Pancreas (tissue), 10 donors: ENCODE measurements around the gene B3GAT1. TPM values are rescaled to one million over a fixed set of nuclear protein-coding genes. Genes with fewer than 3 reads are reported as not detected.

Experiments
- ATAC-seq, 4 donors: fragments of 200-7000 bp; cut with Tn5 transposase; one replicate each; pipeline versions ENCODE4 v1.8.0 to v1.9.1; 2020; ENCODE audit warnings: mild to moderate bottlenecking in 4 of 4, moderate library complexity in 4 of 4
- DNase-seq, 6 donors: peaks; one replicate each; pipeline ENCODE4 v3.0.0-alpha.2; 2020
- FAIRE-seq: peaks from 2 replicates; lab custom pipeline; 2012; peaks lifted over from hg19 to GRCh38; lab: Jason Lieb, UNC
- H3K27ac ChIP-seq, 4 donors: fragments of 200-600 bp; sonication (generic); 1 replicate in 3 of 4; 2 replicates in 1 of 4; pipeline versions ENCODE4 v1.5.0 to v1.8.0; 2020
- H3K27me3 ChIP-seq, 4 donors: fragments of 200-600 bp; one replicate each; pipeline ENCODE4 v1.8.0; 2021
- H3K36me3 ChIP-seq, 3 donors: fragments of 200-600 bp; sonication (generic) in 1 of 3; one replicate each; pipeline versions ENCODE4 v1.5.0 to v1.8.0; 2020 to 2021
- H3K4me1 ChIP-seq, 3 donors: fragments of 200-600 bp; one replicate each; pipeline ENCODE4 v1.8.0; 2021
- H3K4me3 ChIP-seq, 4 donors: fragments of 200-600 bp; sonication (generic) in 2 of 4; one replicate each; pipeline versions ENCODE4 v1.5.0 to v1.8.0; 2020 to 2021
- H3K9me3 ChIP-seq, 4 donors: fragments of 200-600 bp; one replicate each; pipeline ENCODE4 v1.8.0; 2021
- CTCF ChIP-seq, 4 donors: fragments of 200-600 bp; sonication (generic) in 3 of 4; IDR thresholded peaks; one replicate each; pipeline versions ENCODE4 v1.5.0 to v1.8.0; 2021; ENCODE audit warnings: antibody characterized with exemption in 4 of 4
- WGBS, 2 donors: extraction: QIAGEN DNeasy Blood & Tissue Kit; methylation state at CpG; one replicate each; pipeline ENCODE4 v1.1.7; 2013; 5-methylcytosine and 5-hydroxymethylcytosine counted together
- intact Hi-C, 3 donors: fragments of 100-400 bp; cut with DNase I; formaldehyde crosslinking; loops; one replicate each; pipeline versions ENCODE4 v1.11.1 to v1.14.2; 2022
- polyA plus RNA-seq, 2 donors: library from polyadenylated mRNA; stranded (reverse); fragments of 200-250 nt; gene quantifications; one replicate each; pipeline ENCODE4 v1.2.3, GENCODE V29; 2013
- total RNA-seq, 6 donors: library from RNA; stranded (reverse); fragmentation: NEBNext Ultra II Directional in 4 of 6; extraction: Animal tissue kit (Norgen Biotek cat#: 25700) in 4 of 6; gene quantifications; one replicate each; pipeline versions ENCODE4 v1.2.1 to v1.2.4, GENCODE V29; 2021 to 2023
- donor health status: healthy with polysubstance abuse.
- donor health status: DM: no; HTN: no; CAD: no; lungs with moderate emphysema.
- donor health status: DM: no; HTN: no; CAD: no.
- donor health status: control.
- donor health status: control.
- donor health status: Bipolar disorder and iron deficiency.
- donor health status: DM: yes; HTN: yes; CAD: no.
- donor health status: DM: no; HTN: no; CAD: no.
- donor health status: DM: no; HTN: no; CAD: no.
- donor health status: DM: yes; HTN: yes; CAD: no.

Gene B3GAT1
- total and polyA plus RNA-seq, 8 donors: 0.08 to 1.3 (median 0.20) TPM

- Histone ChIP-seq H3K36me3 (no peaks in the 10 kb centered on the region), H3K27me3 (peaks cover 0 to 12% (median 0%) of the 10 kb centered on the region in 4 donors), H3K27ac (no peak overlapping the region), H3K9me3 (no peaks in the 10 kb centered on the region), H3K4me1 (no peaks in the 10 kb centered on the region), H3K4me3 (no peak overlapping the region)
- FAIRE-seq (no peak), DNase-seq (no peak), ATAC-seq (no peak)
- intact Hi-C loops: no loop called here
- WGBS, 2 donors: 65 to 74% methylated on average over 5 of the region's 5 CpGs
- TF ChIP-seq CTCF (IDR thresholded peaks at IDR 0.05): no peak
Observed at GRCh38 chr11:134410766-134411165, 1.3 kb downstream of the B3GAT1 start.

DNA sequence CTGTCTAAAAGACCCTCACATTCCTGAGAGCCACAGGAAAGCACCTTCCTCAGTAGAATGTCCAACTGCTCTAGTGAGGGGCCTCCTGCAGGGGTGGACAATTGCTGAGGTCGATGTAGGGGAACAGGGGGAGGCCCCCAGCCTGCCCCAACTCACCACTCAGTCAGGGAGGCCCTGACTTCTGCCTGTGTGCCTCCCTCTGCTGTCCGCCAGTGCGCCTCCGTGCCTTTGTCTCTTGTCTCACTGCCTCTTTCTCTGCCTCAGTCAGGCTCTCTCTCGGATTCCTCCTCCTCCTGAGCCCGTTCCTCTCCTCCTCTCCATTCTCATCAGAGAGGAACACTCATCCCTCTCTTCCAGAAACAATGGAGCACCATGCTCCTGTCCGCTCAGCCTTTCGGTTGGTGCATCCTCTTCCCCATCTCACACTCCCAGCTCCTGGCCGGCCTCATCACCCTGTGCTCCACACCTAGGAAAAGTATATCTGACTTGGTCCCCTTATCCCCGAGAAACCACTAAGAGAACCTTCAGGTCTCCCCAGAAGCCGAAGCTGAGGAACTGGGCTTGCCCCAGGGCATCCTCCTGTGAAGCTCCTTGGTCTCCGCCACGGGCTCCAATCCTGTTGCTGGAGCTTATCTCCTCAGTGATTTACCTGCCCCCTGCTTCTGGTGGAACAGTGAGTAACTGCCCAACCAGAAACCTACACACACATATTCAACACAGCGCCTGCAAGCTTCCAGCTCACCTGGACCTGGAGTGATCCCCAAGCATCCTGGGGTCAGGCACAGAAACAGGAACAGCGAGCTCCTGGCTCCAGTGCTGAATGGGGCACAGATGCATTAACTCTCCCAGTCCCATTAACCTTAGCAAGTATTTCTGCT is 2.3 kb downstream of the B3GAT1 start:
- H3K36me3 ChIP-seq: no peaks in the 10 kb centered on the region
- no peaks in the 10 kb centered on the region for H3K9me3 ChIP-seq
- FAIRE-seq (no peak), ATAC-seq (no peak), DNase-seq (no peak)
- intact Hi-C loops: no loop called here
- TF ChIP-seq CTCF (IDR thresholded peaks at IDR 0.05): no peak
- no peak overlapping the region for H3K4me3 ChIP-seq
- peaks cover 0 to 12% (median 0%) of the 10 kb centered on the region in 4 donors for H3K27me3 ChIP-seq
- no peaks in the 10 kb centered on the region for H3K4me1 ChIP-seq
- 44 to 50% methylated on average over 15 of the region's 15 CpGs for WGBS, 2 donors
- no peak overlapping the region for H3K27ac ChIP-seq

- 36 to 46% methylated on average over 6 to 8 of the region's 8 CpGs for WGBS, 2 donors
- intact Hi-C loops: no loop called here
Observed at GRCh38 chr11:134407923-134408322, 4.1 kb downstream of the B3GAT1 start.

GRCh38 chr11:134407321-134407828 is 4.7 kb downstream of the B3GAT1 start:
- Histone ChIP-seq H3K9me3 (no peaks in the 10 kb centered on the region), H3K4me3 (no peak overlapping the region), H3K4me1 (no peaks in the 10 kb centered on the region), H3K36me3 (no peaks in the 10 kb centered on the region), H3K27me3 (peaks cover 0 to 4% (median 0%) of the 10 kb centered on the region in 4 donors), H3K27ac (no peak overlapping the region)
- intact Hi-C loops: no loop called here
- DNase-seq (no peak), ATAC-seq (no peak), FAIRE-seq (no peak)
- no peak for TF ChIP-seq CTCF (IDR thresholded peaks at IDR 0.05)
- 35 to 45% methylated on average over 12 of the region's 12 CpGs for WGBS, 2 donors

More at GRCh38 chr11:134407923-134408322, 4.1 kb downstream of the B3GAT1 start:
- ATAC-seq: no peak
- Histone ChIP-seq H3K27me3 (peaks cover 0 to 4% (median 0%) of the 10 kb centered on the region in 4 donors), H3K36me3 (no peaks in the 10 kb centered on the region), H3K9me3 (no peaks in the 10 kb centered on the region), H3K4me1 (no peaks in the 10 kb centered on the region), H3K4me3 (no peak overlapping the region), H3K27ac (no peak overlapping the region)
- DNase-seq: no peak
- FAIRE-seq: no peak
- TF ChIP-seq CTCF (IDR thresholded peaks at IDR 0.05): no peak
